ENCODE data around the gene ATP6V1F.

The ATP6V1F gene

GRCh38 chr7:128840326-128841170 lies 22.1 kb upstream of the ATP6V1F start:
- TF ChIP-seq CTCF (IDR thresholded peaks at IDR 0.05; ENCODE audit: extremely low read depth, insufficient read depth, missing control alignments) = no peak
- in situ Hi-C loops (cut with MboI; ENCODE audit: low pct_unique_long_range_greater_than_20kb, low sequenced_read_pairs, unreplicated experiment) = no loop called here
- DNase-seq (ENCODE audit: low spot score) = peak; percentile 22

GRCh38 chr7:128841171-128841690 lies 21.4 kb upstream of the ATP6V1F start:
- peak; percentile 31 for DNase-seq (ENCODE audit: low spot score)
- in situ Hi-C loops (cut with MboI; ENCODE audit: low pct_unique_long_range_greater_than_20kb, low sequenced_read_pairs, unreplicated experiment) = no loop called here
- TF ChIP-seq CTCF (IDR thresholded peaks at IDR 0.05; ENCODE audit: extremely low read depth, insufficient read depth, missing control alignments) = no peak

GRCh38 chr7:128841921-128842673 lies 20.6 kb upstream of the ATP6V1F start:
- DNase-seq (ENCODE audit: low spot score) = peak; percentile 89
- TF ChIP-seq CTCF (IDR thresholded peaks at IDR 0.05; ENCODE audit: extremely low read depth, insufficient read depth, missing control alignments) = peak; percentile 71
- in situ Hi-C loops (cut with MboI; ENCODE audit: low pct_unique_long_range_greater_than_20kb, low sequenced_read_pairs, unreplicated experiment) = no loop called here

- peak; percentile 32 for DNase-seq (ENCODE audit: low spot score)
- in situ Hi-C loops (cut with MboI; ENCODE audit: low pct_unique_long_range_greater_than_20kb, low sequenced_read_pairs, unreplicated experiment) = no loop called here
- TF ChIP-seq CTCF (IDR thresholded peaks at IDR 0.05; ENCODE audit: extremely low read depth, insufficient read depth, missing control alignments) = no peak
Measured at GRCh38 chr7:128842674-128843641, 19.7 kb upstream of the ATP6V1F start.

GRCh38 chr7:128843938-128844621 lies 18.6 kb upstream of the ATP6V1F start:
- DNase-seq (ENCODE audit: low spot score) = no peak
- TF ChIP-seq CTCF (IDR thresholded peaks at IDR 0.05; ENCODE audit: extremely low read depth, insufficient read depth, missing control alignments) = no peak
- in situ Hi-C loops (cut with MboI; ENCODE audit: low pct_unique_long_range_greater_than_20kb, low sequenced_read_pairs, unreplicated experiment) = no loop called here
